ENCODE results near the gene PRAC2. TPM values are rescaled to one million over a fixed set of nuclear protein-coding genes. Genes with fewer than 3 reads are reported as not detected.

PRAC2 gene
- total RNA-seq, 1 donor from 2014 or later = not detected

GRCh38 chr17:48735062-48735351 is 12.0 kb downstream of the PRAC2 start:
- H3K4me1 ChIP-seq = no peaks in the 10 kb centered on the region
- peaks cover 97% of the 10 kb centered on the region for H3K27me3 ChIP-seq (ENCODE audit: low read depth)
- no peaks in the 10 kb centered on the region for H3K36me3 ChIP-seq
- no peak for DNase-seq
- no peak for ATAC-seq
- intact Hi-C loops (cut with DNase I) = no loop called here
- H3K9me3 ChIP-seq = no peaks in the 10 kb centered on the region
- no peak overlapping the region for H3K27ac ChIP-seq
- no peak for TF ChIP-seq CTCF (IDR thresholded peaks at IDR 0.05)
- H3K4me3 ChIP-seq = no peak overlapping the region

DNA sequence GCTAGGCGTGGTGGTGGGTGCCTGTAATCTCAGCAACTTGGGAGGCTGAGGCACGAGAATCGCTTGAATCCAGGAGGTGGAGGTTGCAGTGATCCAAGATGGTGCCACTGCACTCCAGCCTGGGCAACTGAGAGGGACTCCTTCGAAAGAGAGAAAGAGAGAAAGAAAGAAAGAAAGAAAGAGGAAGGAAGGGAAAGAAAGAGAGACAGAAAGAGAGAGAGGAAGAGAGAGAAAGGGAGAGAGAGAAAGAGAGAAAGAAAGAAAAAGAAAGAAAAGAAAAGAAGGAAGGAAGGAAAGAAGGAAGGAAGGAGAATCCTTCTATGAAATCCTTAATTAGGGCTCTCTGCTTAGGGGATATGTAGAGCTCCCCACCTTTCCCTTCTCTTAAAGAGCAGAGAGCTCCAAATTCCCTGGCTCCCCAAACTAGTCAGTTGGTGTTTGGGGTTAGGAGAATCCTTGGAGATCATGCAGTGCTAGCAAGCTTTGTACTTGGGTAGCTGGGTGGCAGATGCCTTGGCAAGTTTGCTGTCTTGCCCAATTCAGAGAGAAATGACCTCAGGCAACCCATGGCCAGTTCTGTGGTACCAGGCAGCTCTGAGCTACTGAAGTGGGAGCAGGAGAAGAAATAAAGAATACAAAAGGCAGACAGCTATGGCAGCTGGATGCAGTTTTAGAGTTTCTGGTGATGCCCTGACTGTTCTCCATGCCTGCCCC is 14.5 kb downstream of the PRAC2 start:
- Histone ChIP-seq H3K4me3 (no peak overlapping the region), H3K27me3 (ENCODE audit: low read depth) (peaks cover 99% of the 10 kb centered on the region), H3K4me1 (no peaks in the 10 kb centered on the region), H3K27ac (no peak overlapping the region), H3K36me3 (no peaks in the 10 kb centered on the region), H3K9me3 (no peaks in the 10 kb centered on the region)
- ATAC-seq = no peak
- no peak for DNase-seq
- intact Hi-C loops (cut with DNase I) = no loop called here
- no peak for TF ChIP-seq CTCF (IDR thresholded peaks at IDR 0.05)

DNA sequence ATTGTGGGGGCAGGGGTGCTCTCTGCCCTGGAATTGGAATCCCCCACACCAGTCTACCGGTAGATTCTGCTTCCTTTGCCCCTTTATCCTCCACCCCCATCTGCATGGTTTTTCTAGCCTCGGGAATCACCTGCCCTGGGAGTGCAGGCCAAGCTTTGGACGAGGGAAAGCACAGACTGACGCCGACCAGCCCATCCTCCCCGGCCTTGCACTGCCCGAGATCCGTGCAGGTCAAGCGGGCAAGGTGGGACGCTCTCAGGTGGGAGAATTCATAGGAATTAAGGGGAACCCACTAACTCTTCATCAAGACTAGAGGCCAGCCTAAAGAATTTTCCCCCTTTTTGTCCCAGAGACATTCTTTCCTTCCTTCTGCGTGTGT is 15.4 kb downstream of the PRAC2 start:
- Histone ChIP-seq H3K9me3 (no peaks in the 10 kb centered on the region), H3K4me3 (no peak overlapping the region), H3K27me3 (ENCODE audit: low read depth) (peaks cover 99% of the 10 kb centered on the region), H3K4me1 (no peaks in the 10 kb centered on the region), H3K27ac (no peak overlapping the region), H3K36me3 (no peaks in the 10 kb centered on the region)
- TF ChIP-seq CTCF (IDR thresholded peaks at IDR 0.05) = no peak
- ATAC-seq (no peak), DNase-seq (no peak)
- intact Hi-C loops (cut with DNase I) = no loop called here

- DNase-seq = no peak
- no peak for TF ChIP-seq CTCF (IDR thresholded peaks at IDR 0.05)
- H3K36me3 ChIP-seq = no peaks in the 10 kb centered on the region
- H3K9me3 ChIP-seq = no peaks in the 10 kb centered on the region
- no peaks in the 10 kb centered on the region for H3K4me1 ChIP-seq
- no peak for ATAC-seq
- intact Hi-C loops (cut with DNase I) = no loop called here
- H3K4me3 ChIP-seq = no peak overlapping the region
- H3K27ac ChIP-seq = no peak overlapping the region
- peaks cover 99% of the 10 kb centered on the region for H3K27me3 ChIP-seq (ENCODE audit: low read depth)
These were observed 16.0 kb downstream of the PRAC2 start for GRCh38 chr17:48738803-48739526.

- no peak overlapping the region for H3K4me3 ChIP-seq
- no peaks in the 10 kb centered on the region for H3K9me3 ChIP-seq
- no peak overlapping the region for H3K27ac ChIP-seq
- H3K27me3 ChIP-seq (ENCODE audit: low read depth) = peaks cover 99% of the 10 kb centered on the region
- H3K4me1 ChIP-seq = no peaks in the 10 kb centered on the region
- ATAC-seq (no peak), DNase-seq (no peak)
- no peaks in the 10 kb centered on the region for H3K36me3 ChIP-seq
- intact Hi-C loops (cut with DNase I) = no loop called here
- TF ChIP-seq CTCF (IDR thresholded peaks at IDR 0.05) = no peak
These were observed 17.6 kb downstream of the PRAC2 start for GRCh38 chr17:48740537-48740936.

Data from lower lobe of right lung (tissue), 2 donors.